Measurements from ENCODE around the gene GPC6.

The GPC6 gene

GRCh38 chr13:93554514-93554913 lies 327.9 kb downstream of the GPC6 start:
- H3K4me3 ChIP-seq (ENCODE audit: low read length), result no peak overlapping the region
- H3K79me2 ChIP-seq (ENCODE audit: low read length), result no peaks in the 10 kb centered on the region
- no peak overlapping the region; the same call in 1 of the 2 replicates for H2AFZ ChIP-seq (ENCODE audit: low read depth, low read length)
- no peaks in the 10 kb centered on the region for H4K20me1 ChIP-seq (ENCODE audit: insufficient read depth, low read length)
- H3K4me1 ChIP-seq (ENCODE audit: low read length), result no peaks in the 10 kb centered on the region
- no peak for TF ChIP-seq EZH2phosphoT487 (IDR thresholded peaks at IDR 0.05; ENCODE audit: low read depth)
- TF ChIP-seq, protein P1, sequence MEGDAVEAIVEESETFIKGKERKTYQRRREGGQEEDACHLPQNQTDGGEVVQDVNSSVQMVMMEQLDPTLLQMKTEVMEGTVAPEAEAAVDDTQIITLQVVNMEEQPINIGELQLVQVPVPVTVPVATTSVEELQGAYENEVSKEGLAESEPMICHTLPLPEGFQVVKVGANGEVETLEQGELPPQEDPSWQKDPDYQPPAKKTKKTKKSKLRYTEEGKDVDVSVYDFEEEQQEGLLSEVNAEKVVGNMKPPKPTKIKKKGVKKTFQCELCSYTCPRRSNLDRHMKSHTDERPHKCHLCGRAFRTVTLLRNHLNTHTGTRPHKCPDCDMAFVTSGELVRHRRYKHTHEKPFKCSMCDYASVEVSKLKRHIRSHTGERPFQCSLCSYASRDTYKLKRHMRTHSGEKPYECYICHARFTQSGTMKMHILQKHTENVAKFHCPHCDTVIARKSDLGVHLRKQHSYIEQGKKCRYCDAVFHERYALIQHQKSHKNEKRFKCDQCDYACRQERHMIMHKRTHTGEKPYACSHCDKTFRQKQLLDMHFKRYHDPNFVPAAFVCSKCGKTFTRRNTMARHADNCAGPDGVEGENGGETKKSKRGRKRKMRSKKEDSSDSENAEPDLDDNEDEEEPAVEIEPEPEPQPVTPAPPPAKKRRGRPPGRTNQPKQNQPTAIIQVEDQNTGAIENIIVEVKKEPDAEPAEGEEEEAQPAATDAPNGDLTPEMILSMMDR (IDR thresholded peaks at IDR 0.05; ENCODE audit: low read depth, low read length), result no peak
- H3K9ac ChIP-seq (ENCODE audit: low read length), result no peak overlapping the region
- H3K36me3 ChIP-seq (replicated peaks; ENCODE audit: low read depth, low read length), result no peaks in the 10 kb centered on the region
- no peaks in the 10 kb centered on the region for H3K9me3 ChIP-seq (ENCODE audit: insufficient read depth, low read length)
- H3K27ac ChIP-seq (ENCODE audit: low read length), result no peak overlapping the region
- H3K4me2 ChIP-seq (ENCODE audit: low read length), result no peak overlapping the region
- no peaks in the 10 kb centered on the region for H3K27me3 ChIP-seq (ENCODE audit: low read depth, low read length)

DNA sequence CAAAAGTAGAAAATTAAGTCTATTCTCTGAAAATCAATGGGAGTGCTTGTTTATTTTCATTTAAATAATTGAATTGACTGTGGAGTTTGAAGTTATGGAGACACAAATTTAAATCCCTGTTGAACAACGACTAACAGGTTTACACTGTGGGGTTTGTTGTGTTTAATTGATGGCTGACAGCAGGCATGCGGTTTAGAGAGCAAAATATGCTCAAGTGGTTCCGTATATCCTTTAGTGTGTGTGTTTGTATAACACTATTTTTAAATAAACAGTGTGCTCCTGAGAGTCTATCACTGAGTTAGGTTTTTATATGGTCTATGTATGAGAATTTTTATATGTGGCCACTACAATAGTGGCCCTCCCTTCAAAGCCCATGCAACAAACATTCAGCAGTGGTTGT lies 332.0 kb downstream of the GPC6 start:
- no peak for TF ChIP-seq EZH2phosphoT487 (IDR thresholded peaks at IDR 0.05; ENCODE audit: low read depth)
- TF ChIP-seq, protein P1 (IDR thresholded peaks at IDR 0.05; ENCODE audit: low read depth, low read length), result no peak
- H3K4me1 ChIP-seq (ENCODE audit: low read length), result no peaks in the 10 kb centered on the region
- H3K36me3 ChIP-seq (replicated peaks; ENCODE audit: low read depth, low read length), result no peaks in the 10 kb centered on the region
- no peak overlapping the region for H3K9ac ChIP-seq (ENCODE audit: low read length)
- no peaks in the 10 kb centered on the region for H3K9me3 ChIP-seq (ENCODE audit: insufficient read depth, low read length)
- H3K27ac ChIP-seq (ENCODE audit: low read length), result no peak overlapping the region
- no peaks in the 10 kb centered on the region for H4K20me1 ChIP-seq (ENCODE audit: insufficient read depth, low read length)
- H3K4me3 ChIP-seq (ENCODE audit: low read length), result no peak overlapping the region
- H3K27me3 ChIP-seq (ENCODE audit: low read depth, low read length), result no peaks in the 10 kb centered on the region
- H3K4me2 ChIP-seq (ENCODE audit: low read length), result no peak overlapping the region
- H3K79me2 ChIP-seq (ENCODE audit: low read length), result no peaks in the 10 kb centered on the region
- H2AFZ ChIP-seq (ENCODE audit: low read depth, low read length), result no peak overlapping the region; the same call in 1 of the 2 replicates

DNA sequence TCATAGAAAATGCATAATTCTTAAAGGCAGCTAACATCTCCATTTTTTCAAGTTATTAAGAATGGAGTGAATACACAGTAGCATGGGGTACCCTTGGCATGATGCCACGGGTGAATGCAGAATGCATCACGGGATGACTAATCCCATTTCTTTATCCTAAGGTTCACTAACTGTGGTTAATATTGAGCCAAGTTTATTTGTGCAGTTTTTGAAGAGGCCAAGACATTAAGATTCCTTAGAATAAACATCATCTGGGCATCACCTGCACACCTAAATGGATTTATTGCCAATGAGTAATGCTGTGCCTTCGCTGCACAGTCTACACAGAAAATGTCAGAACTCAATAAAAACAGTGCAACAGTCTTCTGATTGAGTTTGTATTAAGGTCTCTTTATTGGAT lies 333.1 kb downstream of the GPC6 start:
- Histone ChIP-seq H3K4me1 (ENCODE audit: low read length) (no peaks in the 10 kb centered on the region), H3K4me3 (ENCODE audit: low read length) (no peak overlapping the region), H3K27ac (ENCODE audit: low read length) (no peak overlapping the region), H2AFZ (ENCODE audit: low read depth, low read length) (no peak overlapping the region), H3K9ac (ENCODE audit: low read length) (no peak overlapping the region), H3K79me2 (ENCODE audit: low read length) (no peaks in the 10 kb centered on the region), H4K20me1 (ENCODE audit: insufficient read depth, low read length) (no peaks in the 10 kb centered on the region), H3K36me3 (replicated peaks; ENCODE audit: low read depth, low read length) (no peaks in the 10 kb centered on the region), H3K4me2 (ENCODE audit: low read length) (no peak overlapping the region), H3K27me3 (ENCODE audit: low read depth, low read length) (no peaks in the 10 kb centered on the region), H3K9me3 (ENCODE audit: insufficient read depth, low read length) (no peaks in the 10 kb centered on the region)
- TF ChIP-seq, protein P1 (IDR thresholded peaks at IDR 0.05; ENCODE audit: low read depth, low read length), result no peak
- TF ChIP-seq EZH2phosphoT487 (IDR thresholded peaks at IDR 0.05; ENCODE audit: low read depth), result no peak

DNA sequence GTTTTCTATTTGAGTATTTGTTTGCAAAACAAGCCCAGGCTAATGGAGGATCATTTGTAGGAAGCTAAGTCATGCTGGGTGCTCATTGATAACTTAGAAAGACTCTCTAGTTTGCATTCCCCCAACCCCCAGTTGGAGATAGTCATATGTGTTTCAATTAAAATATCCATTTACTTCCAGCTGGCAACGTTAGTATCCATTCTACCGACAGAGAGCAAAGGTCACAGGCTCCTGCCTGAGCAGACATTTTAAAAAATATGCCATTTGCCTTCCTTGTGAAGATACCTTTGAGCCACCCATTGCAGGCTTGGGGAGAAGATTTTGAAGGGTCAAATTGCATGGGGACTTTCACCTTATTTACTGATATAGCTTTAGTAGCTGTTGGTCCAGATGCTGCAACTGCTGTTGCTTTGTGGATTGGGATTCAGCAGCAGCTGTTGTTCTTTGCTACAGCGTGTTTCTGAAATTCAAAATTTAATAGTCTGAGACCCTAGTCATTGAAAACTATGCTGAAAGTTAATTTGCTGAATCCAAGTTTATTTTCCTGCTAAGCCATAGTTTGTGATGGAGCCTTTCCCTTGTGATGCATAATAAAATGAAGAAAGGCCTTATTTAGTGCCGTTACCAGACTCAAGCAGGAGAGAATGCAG lies 335.1 kb downstream of the GPC6 start:
- H3K4me2 ChIP-seq (ENCODE audit: low read length), result no peak overlapping the region
- no peak overlapping the region for H3K27ac ChIP-seq (ENCODE audit: low read length)
- no peak overlapping the region for H3K4me3 ChIP-seq (ENCODE audit: low read length)
- H2AFZ ChIP-seq (ENCODE audit: low read depth, low read length), result no peak overlapping the region
- H3K9ac ChIP-seq (ENCODE audit: low read length), result no peak overlapping the region
- no peaks in the 10 kb centered on the region for H3K4me1 ChIP-seq (ENCODE audit: low read length)
- H4K20me1 ChIP-seq (ENCODE audit: insufficient read depth, low read length), result no peaks in the 10 kb centered on the region
- no peaks in the 10 kb centered on the region for H3K36me3 ChIP-seq (replicated peaks; ENCODE audit: low read depth, low read length)
- H3K9me3 ChIP-seq (ENCODE audit: insufficient read depth, low read length), result no peaks in the 10 kb centered on the region
- no peaks in the 10 kb centered on the region for H3K27me3 ChIP-seq (ENCODE audit: low read depth, low read length)
- no peak for TF ChIP-seq EZH2phosphoT487 (IDR thresholded peaks at IDR 0.05; ENCODE audit: low read depth)
- TF ChIP-seq, protein P1 (IDR thresholded peaks at IDR 0.05; ENCODE audit: low read depth, low read length), result no peak
- no peaks in the 10 kb centered on the region for H3K79me2 ChIP-seq (ENCODE audit: low read length)
